Dedifferentiated amniotic fluid mesenchymal stem cell (primary cell): Measurements from ENCODE around the gene NEDD1.

Experiments used
- DNase-seq: peaks from one replicate; pipeline ENCODE4 v3.0.0-alpha.2; 2016; ENCODE audit errors: extremely low spot score

The NEDD1 gene, protein sequence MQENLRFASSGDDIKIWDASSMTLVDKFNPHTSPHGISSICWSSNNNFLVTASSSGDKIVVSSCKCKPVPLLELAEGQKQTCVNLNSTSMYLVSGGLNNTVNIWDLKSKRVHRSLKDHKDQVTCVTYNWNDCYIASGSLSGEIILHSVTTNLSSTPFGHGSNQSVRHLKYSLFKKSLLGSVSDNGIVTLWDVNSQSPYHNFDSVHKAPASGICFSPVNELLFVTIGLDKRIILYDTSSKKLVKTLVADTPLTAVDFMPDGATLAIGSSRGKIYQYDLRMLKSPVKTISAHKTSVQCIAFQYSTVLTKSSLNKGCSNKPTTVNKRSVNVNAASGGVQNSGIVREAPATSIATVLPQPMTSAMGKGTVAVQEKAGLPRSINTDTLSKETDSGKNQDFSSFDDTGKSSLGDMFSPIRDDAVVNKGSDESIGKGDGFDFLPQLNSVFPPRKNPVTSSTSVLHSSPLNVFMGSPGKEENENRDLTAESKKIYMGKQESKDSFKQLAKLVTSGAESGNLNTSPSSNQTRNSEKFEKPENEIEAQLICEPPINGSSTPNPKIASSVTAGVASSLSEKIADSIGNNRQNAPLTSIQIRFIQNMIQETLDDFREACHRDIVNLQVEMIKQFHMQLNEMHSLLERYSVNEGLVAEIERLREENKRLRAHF

DNA sequence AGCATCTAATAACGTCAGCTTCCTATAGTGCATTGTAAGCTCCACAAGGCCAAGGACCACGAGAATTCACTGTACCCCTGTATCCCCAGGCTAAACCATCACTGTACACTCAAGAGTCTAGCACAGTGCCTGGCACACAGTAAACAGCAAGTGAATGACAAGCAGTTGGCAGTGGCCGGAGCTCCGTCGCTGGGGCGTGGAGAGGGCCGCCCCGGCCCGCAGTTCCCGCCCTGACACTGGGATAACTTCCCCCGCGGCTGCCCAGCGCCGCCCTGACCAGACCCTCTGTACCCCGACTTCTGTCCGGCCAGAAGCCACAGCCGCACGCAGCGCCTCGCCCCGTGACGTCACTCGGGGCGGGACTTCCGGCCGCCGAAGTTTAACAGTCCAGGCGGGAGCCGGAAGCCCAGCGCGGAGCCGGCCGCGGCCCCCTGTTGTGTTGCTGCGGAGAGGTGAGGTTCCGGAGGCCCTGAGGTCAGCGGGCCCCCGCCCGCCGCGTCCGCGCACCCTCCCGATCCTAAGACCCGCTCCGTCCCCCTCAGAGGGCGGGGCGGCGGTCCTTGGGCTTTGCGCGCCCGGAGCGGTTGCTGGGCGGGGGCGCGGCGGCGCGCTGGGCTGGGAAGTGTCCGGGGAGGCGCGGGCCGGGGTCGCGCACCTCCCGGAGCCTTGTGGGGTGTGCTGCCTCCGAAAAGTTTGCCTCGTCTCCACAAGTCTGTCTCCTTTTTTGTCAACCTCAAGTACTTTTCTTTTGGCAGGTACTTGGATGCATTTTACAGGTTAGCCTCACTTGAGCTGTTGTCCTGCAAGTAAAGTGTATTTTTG is at the start of gene NEDD1:
Gene NEDD1 (plus strand): TSS at position 409 of the 822 bp plus-strand sequence. CDS start 2,503 bp downstream, outside the sequence.
- DNase-seq, result peak; percentile 27

DNA sequence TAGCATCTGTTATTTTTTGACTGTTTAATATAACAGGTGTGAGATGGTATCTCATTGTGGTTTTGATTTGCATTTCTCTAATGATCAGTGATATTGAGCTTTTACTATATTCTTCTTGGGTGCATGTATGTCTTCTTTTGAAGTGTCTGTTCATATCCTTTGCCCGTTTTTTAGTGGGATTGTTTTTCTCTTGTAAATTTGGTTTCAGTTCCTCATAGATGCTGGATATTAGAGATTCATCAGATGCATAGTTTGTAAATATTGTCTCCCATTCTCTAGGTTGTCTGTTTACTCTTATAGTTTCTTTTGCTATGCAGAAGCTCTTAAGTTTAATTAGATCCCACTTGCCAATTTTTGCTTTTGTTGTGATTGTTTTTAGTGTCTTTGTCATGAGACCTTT is 48.9 kb upstream of the NEDD1 start:
- DNase-seq, result no peak

DNA sequence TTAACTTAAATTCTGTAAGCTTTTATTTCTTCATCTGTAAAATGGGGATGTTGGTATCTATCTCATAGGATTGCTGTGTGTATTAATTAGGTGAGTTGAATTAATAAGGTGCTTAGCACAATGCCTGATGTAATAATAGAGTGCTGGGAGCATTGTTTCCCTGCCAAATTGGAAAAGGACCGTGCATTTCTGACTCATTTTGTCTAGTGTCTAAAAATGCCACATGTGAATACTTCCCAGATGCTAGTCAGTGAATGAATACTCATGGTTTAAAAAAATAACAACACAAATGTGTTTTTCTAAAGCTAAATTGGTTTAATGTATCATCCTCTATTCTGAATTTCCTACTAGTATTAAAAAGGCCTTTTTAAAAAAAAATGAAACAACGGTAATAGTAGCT is 45.4 kb upstream of the NEDD1 start:
- no peak for DNase-seq

DNA sequence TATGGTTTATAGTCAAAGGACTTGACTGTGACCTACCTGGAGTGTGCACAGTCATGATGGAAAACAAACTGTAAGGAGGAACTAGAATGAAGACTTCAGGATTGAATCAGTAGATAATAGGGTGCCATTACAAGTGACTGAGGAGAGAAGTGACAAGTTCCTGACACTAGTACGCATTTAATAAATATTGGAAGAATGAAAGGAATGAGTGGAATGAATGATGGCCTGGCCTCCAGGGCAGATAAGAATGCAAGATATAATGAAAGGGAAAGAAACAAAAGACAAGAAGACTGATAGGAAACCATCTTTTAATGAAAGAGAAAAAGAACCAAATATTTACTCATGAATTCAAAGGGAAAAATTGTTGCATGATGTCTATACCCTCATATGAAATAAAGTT is 44.7 kb upstream of the NEDD1 start:
- no peak for DNase-seq

DNA sequence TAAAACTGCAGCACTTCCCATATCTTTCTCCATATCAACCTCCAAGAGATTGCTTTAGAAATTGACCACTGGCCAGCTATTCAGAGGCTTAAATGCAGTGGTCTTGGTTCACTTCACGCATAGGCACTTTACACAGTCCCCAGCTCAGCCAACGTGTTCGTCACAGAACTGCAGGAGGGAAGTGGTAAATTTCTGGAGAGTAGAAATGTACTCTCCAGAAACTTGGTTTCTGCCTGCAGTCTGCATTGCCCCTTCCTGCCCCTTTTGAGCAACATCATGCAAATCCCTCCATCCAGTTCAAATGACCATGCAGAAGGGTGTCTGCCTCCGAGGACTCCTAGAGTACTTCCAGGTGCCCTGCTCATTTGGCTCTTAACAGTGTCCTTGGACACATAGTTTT is 42.7 kb upstream of the NEDD1 start:
- no peak for DNase-seq

DNA sequence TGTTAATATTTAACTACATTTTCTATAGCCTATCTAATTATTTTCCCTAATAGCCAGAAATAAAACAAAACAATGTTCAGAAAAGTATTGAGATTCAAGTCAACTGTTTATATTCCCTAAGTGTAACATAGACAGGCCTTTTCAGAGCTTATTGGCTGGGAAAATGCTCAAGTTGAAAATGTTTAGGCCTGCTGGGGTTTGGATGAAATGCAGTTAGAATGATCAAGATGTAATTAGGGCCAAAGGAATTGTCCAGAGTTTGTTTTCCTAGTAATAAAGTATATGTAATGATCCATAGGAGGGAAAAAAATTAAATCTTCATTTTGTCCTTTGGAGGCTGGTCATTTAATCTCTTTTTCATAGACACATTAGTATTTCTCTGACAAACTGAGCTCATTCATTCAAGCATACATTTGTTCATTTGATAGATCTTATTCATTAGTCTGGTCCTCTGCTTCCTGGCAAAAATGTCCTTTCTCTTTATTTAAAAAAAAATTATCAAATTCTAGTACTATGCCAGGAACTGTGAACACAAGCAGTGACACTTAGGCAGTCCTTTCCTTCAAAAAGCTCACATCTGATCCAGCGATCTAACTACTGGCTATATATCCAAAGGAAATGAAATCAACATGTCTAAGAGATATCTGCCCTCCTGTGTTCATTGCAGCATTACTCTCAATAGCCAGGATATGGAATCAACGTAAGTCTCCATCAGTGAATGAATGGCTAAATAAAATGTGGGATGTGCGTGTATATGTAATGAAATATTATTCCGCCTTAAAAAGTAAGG is 40.1 kb upstream of the NEDD1 start:
- no peak for DNase-seq

DNA sequence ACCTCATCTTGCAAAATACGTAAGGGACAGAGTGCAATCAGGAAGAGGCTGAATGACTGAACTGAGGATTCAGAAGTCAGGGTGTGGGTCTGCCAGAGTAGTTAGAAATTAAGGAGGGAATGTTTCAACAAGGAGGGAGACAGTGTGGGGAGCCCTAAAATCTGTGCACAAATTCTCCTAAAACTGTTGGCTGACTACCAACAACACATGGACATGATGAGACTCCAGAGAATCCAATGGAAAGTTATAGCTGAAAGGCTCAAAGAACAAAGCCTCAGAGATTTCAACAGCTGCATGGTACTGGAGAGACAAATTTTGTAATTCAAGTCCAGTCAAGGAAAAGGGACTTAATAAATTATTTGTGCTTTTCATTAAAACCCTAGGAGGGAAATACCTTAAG is 36.1 kb upstream of the NEDD1 start:
- DNase-seq, result no peak

DNA sequence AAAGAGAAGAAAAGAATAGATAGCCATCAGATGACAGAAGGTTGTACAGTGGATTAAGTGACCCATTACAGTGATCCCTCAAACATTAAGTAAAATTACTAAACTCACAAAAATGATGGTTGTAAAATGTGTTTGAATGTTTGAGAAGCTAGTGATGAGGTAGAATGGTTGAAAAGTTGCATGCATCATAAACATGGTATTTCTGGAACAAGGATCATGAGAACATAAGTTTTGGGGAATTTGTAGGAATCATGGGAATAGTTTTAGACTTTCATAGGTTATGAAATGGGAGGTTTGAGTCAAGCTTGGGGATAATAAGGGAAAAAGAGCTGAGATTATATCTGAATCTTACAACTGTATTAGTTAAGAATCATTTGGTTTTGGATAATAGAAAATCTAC is 34.1 kb upstream of the NEDD1 start:
- DNase-seq, result no peak

DNA sequence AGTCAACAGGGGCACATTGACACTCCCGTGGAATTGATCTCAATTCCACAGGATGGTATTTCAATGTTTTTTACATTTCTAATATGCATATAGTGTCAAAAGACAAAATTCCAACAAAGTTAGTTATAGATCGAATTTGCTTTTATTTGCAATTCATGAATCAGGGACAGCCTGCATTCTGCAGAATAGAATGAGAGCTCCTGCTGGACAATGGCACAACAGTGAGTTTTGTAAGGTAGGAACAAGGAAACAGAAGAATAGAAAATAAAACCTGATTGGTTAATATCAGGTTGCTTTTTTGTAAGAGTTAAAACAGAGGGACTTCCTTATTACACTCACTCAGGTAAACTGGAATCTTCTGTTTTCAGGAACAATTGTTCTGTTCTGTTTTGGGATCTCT is 32.8 kb upstream of the NEDD1 start:
- no peak for DNase-seq

DNA sequence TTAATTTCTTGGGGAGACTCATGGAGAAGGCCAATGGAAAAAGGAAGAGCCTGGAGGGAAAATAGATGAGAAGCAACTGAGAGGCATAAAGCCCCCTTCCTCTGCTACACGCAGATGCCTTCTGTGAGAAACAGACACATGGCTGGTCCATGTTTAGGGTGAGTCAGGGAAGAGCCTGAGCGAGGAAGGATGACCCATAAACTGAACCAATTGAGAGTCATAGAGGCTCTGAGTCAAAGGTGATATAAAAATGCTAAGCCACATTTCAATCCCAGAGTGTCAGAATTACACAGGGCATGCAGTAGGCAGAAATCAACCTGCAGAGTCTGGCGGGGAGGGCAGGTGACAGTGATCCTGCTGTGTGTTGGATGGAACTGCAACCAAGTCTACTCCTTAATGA is 30.1 kb upstream of the NEDD1 start:
- no peak for DNase-seq

DNA sequence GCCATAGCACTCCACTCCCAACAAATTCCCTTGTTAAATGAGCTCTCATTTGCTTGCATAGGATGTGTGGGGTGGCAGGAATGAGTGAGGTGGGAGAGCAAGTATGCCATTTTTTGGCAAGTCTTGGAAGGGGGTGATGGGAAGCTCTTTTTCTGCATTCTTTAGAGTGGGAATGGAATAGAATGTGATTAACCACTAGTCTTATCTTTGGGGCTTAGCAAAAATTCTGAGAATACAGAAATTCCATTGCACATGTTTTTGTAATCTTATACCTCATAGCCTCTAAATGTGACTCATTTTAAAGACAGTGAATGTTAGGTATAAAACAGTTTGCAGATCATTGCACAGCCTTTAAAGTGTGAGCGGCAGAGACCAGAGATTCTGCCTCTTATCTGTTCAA is 28.4 kb upstream of the NEDD1 start:
- peak; percentile 51 for DNase-seq

DNA sequence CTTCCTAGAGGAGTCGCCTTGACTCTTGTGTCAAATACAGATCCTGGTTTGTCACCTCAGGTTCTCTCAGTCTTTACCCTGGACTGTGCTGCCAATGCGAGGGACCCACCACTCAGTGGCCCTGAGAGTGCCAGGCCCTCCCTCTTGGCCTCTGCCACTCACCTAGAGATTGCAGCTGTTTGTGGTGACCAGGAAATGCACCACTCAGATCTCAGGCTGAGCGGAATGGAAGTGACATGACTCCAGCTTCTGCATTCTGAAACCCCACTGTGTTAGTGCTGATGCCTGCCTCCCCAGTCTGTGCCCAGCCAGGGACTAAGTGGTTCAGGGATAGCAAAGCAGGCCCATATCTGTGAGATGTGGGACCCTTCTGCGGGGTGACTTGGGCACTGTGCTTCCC is 27.8 kb upstream of the NEDD1 start:
- DNase-seq, result no peak

DNA sequence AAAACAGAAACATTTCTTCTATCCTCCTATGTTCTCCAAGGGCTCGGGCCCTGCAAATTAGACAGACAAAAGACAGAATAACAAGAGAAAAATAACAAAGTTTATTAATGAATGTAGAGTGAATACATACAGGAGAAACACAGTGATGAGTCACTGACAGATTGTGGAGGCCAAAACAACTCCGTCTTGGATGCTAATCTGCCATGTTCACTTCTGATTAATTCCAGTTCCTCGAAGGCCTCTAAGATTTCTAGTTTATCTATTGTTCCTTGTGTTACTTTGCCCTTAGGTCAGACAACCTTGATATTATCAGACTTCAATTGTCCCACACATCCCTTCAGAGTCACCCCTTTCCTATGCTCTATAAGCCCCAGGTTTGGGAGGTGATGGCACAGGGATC is 26.8 kb upstream of the NEDD1 start:
- no peak for DNase-seq

DNA sequence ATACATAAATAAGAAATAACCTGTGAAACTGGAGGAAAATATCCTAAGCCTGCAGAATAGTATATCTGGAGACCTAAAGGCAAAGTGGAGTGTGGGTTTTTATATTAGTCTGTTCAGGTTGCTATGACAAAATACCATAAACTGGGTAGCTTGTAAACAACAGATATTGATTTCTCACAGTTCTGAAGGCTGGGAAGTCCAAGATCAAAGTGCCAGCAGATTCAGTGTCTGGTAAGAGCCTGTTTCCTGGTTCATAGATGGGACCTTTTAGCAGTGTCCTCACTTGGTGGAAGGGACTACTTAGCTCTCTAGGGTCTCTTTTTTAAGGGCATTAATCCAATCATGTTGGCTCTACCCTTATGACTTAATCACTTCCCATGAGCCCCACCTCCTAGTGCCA is 25.4 kb upstream of the NEDD1 start:
- DNase-seq, result no peak

DNA sequence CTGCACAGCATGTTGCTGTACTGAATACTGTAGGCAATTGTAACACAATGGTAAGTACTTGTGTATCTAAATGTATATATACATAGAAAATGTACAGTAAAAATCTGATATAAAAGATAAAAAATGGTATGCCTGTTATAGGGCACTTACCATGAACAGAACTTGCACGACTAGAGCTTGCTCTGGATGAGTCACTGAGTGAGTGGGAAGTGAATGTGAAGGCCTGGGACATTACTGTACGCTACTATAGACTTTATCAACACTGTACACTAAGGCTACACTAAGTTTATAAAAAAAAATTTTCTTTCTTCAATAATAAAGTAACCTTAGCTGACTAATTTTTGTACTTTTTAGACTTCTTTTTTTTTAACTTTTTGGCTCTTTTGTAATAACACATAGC is 24.2 kb upstream of the NEDD1 start:
- peak; percentile 43 for DNase-seq

DNA sequence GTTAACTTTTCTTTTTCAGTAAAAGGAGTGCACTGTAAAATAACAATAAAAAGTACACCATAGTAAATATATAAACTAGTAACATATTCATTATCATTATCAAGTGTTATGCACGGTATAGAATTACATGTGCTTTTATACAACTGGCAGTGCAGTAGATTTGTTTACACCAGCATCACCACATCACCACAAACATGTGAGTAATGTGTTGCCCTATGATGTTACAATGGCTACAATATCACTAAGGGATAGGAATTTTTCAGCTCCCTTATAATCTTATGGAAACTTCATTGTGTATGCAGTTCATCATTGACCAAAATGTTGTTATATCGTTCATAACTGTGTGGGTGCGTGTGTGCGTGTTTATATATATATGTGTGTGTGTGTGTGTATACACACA is 23.5 kb upstream of the NEDD1 start:
- DNase-seq, result no peak

DNA sequence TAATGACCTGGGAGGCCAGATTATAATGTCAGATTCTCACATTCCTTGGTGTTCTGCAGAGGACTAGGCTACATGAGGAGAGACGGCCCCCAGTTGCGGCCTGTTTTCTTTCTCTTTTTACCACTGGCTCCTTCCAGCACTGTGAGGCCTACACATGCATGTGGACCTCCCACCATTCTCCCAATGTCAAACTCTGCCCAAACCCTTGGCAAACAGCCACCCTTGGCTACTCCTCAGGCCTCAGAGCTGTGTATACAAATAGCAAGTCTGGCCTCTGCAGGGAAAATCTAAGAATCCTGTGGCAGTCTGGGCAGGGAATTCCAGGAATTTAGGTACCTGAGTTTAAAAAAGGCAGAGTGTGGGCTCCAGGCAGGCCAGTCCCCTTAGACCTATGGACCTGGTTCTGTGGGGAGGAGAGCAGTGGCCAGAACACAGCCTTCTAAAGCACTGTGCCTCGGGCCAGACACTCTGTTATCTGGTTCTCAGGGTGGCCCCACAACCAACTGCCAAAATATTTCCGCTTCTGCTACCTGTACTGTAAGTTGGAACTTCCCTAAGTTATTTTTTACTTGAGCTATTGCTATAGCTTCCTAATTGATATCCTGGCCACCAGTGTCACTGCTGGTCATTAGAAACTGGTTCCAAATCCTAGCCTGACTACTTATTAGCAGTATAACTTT is 19.9 kb upstream of the NEDD1 start:
- DNase-seq, result no peak

DNA sequence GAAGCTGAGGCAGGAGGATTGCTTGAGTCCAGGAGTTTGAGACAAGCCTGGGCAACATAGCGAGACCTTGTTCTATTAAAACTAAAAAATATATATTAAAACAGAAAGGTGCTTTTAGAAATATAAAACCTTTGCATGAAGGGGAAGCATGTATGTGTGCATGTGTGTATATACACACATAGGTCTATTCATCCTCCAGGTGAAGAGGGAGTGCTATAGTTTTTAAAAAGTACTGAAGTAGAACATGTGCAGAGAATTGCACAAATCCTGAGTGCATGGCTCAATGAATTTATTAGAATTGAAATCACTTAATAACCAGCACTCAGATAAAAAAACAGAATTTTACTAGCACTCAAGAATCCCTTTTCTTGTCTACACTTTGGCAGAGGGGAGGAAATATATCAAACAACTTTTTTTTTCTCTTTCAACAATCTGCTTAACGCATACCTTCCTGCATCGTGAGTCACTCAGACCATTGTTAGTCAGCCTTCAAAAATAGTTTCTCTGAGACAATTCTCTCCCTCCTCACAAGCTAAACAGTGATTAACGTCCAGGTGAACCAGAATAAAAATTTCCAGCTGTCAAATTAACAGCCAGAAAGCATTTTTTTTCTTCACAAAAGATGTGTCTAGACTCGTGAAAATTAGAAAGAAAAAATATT is 17.7 kb upstream of the NEDD1 start:
- no peak for DNase-seq

DNA sequence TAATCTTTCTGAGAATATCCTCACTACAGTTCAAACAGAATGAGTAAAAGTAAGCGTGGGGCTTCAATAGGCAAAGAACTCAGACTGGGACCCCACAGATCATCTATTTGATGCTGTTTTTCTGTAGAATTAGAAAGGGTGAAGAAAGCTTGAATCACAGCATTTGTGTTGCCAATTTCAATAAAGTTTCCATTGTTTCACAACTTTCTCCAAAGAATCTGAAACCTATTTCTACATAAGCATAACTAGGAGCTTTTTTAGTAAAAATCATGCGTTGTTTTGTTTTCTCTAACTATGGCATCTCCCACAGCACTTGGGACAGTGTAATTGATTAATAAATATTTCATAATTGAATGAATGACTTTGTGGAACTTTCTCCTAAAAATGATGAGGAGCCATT is 16.7 kb upstream of the NEDD1 start:
- DNase-seq, result no peak

DNA sequence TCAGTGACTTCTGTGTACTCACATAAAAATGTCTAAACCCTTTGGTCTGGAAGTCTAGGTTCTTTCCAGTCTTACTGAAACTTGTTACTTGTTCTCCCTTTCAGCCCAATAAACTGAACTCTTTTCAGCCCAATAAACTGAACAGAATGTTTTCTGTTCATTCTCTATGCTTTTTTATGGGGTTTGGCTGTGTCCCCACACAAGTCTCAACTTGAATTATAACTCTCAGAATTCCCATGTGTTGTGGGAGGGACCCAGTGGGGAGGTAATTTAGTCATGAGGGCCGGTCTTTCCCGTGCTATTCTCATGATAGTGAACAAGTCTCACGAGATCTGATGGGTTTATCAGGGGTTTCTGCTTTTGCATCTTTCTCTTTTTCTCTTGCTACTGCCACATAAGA is 15.0 kb upstream of the NEDD1 start:
- no peak for DNase-seq

DNA sequence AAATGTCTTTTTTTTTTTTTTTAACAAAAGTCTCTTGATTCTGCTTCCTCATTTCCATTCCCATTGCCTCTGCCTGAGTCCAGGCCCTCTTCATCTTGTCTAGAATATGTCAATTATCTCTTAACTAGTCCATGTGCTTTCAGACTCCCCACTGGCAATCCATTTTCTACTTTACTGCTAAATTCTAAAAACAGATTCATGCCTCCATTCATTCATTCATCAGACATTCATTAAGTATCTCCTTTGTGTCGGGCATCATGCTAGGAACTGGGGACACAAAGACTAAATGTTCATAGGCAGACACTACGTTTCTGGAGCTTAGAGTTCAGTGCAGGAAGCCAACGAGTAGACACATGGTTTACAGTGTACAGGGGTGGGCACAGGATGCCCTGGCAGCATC is 9.6 kb upstream of the NEDD1 start:
- DNase-seq, result no peak
